Measurements from ENCODE around the gene GPR18.

Gene GPR18

GRCh38 chr13:99268822-99269221 lies 10.6 kb upstream of the GPR18 start:
- Histone ChIP-seq H3K27ac (peak overlapping the region; percentile 43; the same call in 1 of the 2 replicates), H3K9me3 (ENCODE audit: low read depth, low read length) (no peaks in the 10 kb centered on the region), H3K4me3 (no peak overlapping the region), H3K36me3 (ENCODE audit: insufficient read depth, low read length) (peaks cover 7% of the 10 kb centered on the region; the same call in 1 of the 2 replicates), H3K9ac (ENCODE audit: insufficient read length) (no peak overlapping the region)
- no peak for DNase-seq (ENCODE audit: low read depth, low spot score)
- TF ChIP-seq POLR2AphosphoS5 (IDR thresholded peaks at IDR 0.05; ENCODE audit: borderline replicate concordance, low read depth, low read length): no peak
- TF ChIP-seq FOXP2 (optimal IDR thresholded peaks at IDR 0.05; ENCODE audit: control extremely low read depth, extremely low read length, insufficient read depth): no peak
- TF ChIP-seq EZH2 (IDR thresholded peaks at IDR 0.05): no peak

- no peak overlapping the region for H3K9ac ChIP-seq (ENCODE audit: insufficient read length)
- no peak overlapping the region for H3K4me3 ChIP-seq
- H3K9me3 ChIP-seq (ENCODE audit: low read depth, low read length): no peaks in the 10 kb centered on the region
- peaks cover 7% of the 10 kb centered on the region; the same call in 1 of the 2 replicates for H3K36me3 ChIP-seq (ENCODE audit: insufficient read depth, low read length)
- TF ChIP-seq EZH2 (IDR thresholded peaks at IDR 0.05) (no peak), POLR2AphosphoS5 (IDR thresholded peaks at IDR 0.05; ENCODE audit: borderline replicate concordance, low read depth, low read length) (no peak), FOXP2 (optimal IDR thresholded peaks at IDR 0.05; ENCODE audit: control extremely low read depth, extremely low read length, insufficient read depth) (no peak)
- H3K27ac ChIP-seq: no peak overlapping the region
- no peak for DNase-seq (ENCODE audit: low read depth, low spot score)
Observed at GRCh38 chr13:99267927-99268326, 9.7 kb upstream of the GPR18 start.

DNA sequence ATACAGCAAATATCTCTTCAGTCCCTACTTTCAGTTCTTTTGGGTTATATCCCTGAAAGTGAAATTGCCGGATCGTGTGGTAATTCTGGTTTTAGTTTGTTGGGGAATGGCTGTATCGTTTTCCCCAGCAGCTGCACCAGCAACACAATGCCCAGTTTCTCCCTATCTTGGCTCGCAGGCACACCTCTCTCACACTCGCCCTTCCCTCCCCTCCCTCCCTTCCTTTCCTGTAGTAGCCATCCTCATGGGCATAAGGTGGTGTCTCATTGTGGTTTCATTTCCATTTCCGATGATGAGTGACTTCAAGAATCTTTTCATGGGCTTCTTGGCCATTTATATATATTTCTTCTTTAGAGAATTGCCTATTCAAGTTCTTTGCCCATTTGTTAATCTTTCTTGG lies 8.6 kb upstream of the GPR18 start:
- H3K27ac ChIP-seq: no peak overlapping the region
- no peak overlapping the region for H3K9ac ChIP-seq (ENCODE audit: insufficient read length)
- DNase-seq (ENCODE audit: low read depth, low spot score): no peak
- H3K36me3 ChIP-seq (ENCODE audit: insufficient read depth, low read length): no peaks in the 10 kb centered on the region
- TF ChIP-seq EZH2 (IDR thresholded peaks at IDR 0.05): no peak
- no peak for TF ChIP-seq FOXP2 (optimal IDR thresholded peaks at IDR 0.05; ENCODE audit: control extremely low read depth, extremely low read length, insufficient read depth)
- TF ChIP-seq POLR2AphosphoS5 (IDR thresholded peaks at IDR 0.05; ENCODE audit: borderline replicate concordance, low read depth, low read length): no peak
- no peaks in the 10 kb centered on the region for H3K9me3 ChIP-seq (ENCODE audit: low read depth, low read length)
- H3K4me3 ChIP-seq: no peak overlapping the region

- peaks cover 2% of the 10 kb centered on the region; the same call in 1 of the 2 replicates for H3K36me3 ChIP-seq (ENCODE audit: insufficient read depth, low read length)
- TF ChIP-seq FOXP2 (optimal IDR thresholded peaks at IDR 0.05; ENCODE audit: control extremely low read depth, extremely low read length, insufficient read depth) (no peak), POLR2AphosphoS5 (IDR thresholded peaks at IDR 0.05; ENCODE audit: borderline replicate concordance, low read depth, low read length) (no peak), EZH2 (IDR thresholded peaks at IDR 0.05) (no peak)
- H3K4me3 ChIP-seq: no peak overlapping the region
- no peak overlapping the region for H3K9ac ChIP-seq (ENCODE audit: insufficient read length)
- DNase-seq (ENCODE audit: low read depth, low spot score): no peak
- no peak overlapping the region for H3K27ac ChIP-seq
- no peaks in the 10 kb centered on the region for H3K9me3 ChIP-seq (ENCODE audit: low read depth, low read length)
Observed at GRCh38 chr13:99265821-99266426, 7.7 kb upstream of the GPR18 start.

- peak overlapping the region; percentile 29; the same call in 1 of the 2 replicates for H3K27ac ChIP-seq
- TF ChIP-seq FOXP2 (optimal IDR thresholded peaks at IDR 0.05; ENCODE audit: control extremely low read depth, extremely low read length, insufficient read depth) (no peak), POLR2AphosphoS5 (IDR thresholded peaks at IDR 0.05; ENCODE audit: borderline replicate concordance, low read depth, low read length) (no peak), EZH2 (IDR thresholded peaks at IDR 0.05) (no peak)
- DNase-seq (ENCODE audit: low read depth, low spot score): no peak
- H3K4me3 ChIP-seq: no peak overlapping the region
- H3K36me3 ChIP-seq (ENCODE audit: insufficient read depth, low read length): peaks cover 2% of the 10 kb centered on the region; the same call in 1 of the 2 replicates
- H3K9ac ChIP-seq (ENCODE audit: insufficient read length): no peak overlapping the region
- no peaks in the 10 kb centered on the region for H3K9me3 ChIP-seq (ENCODE audit: low read depth, low read length)
Observed at GRCh38 chr13:99265162-99265800, 7.1 kb upstream of the GPR18 start.

- Histone ChIP-seq H3K9me3 (ENCODE audit: low read depth, low read length) (no peaks in the 10 kb centered on the region), H3K36me3 (ENCODE audit: insufficient read depth, low read length) (peaks cover 2% of the 10 kb centered on the region; the same call in 1 of the 2 replicates), H3K4me3 (no peak overlapping the region), H3K27ac (no peak overlapping the region), H3K9ac (ENCODE audit: insufficient read length) (no peak overlapping the region)
- no peak for DNase-seq (ENCODE audit: low read depth, low spot score)
- TF ChIP-seq POLR2AphosphoS5 (IDR thresholded peaks at IDR 0.05; ENCODE audit: borderline replicate concordance, low read depth, low read length) (no peak), FOXP2 (optimal IDR thresholded peaks at IDR 0.05; ENCODE audit: control extremely low read depth, extremely low read length, insufficient read depth) (no peak), EZH2 (IDR thresholded peaks at IDR 0.05) (no peak)
Observed at GRCh38 chr13:99264051-99264450, 5.9 kb upstream of the GPR18 start.

DNA sequence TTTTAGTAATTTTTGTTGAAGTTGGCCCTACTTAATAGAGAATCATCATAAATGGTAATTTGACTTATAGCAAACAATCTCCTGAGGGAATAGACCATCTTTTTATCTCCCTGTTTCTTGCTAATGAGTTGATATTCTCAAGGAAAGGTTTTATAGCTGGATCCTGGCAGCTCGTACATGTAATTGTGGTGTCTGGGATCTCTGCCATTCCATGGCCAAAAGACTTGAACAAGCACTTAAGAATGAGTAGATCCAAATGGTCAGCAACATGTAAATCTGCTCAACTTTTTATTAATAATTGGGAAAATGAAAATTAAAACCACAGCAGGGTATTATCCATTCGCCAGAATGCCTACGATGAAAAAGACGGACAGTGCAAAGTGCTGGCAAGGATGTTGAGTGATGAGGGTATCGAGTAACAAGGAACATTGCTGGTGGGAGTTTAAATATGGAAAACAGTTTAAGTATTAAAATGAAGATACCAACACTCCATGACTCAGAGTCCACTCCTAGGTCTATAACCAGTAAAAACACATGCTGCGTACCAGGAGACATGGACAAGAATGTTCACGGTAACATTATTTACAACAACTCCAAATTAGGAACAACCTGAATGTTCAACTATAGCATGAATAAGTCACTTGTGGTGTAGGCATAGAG lies 5.1 kb upstream of the GPR18 start:
- H3K9me3 ChIP-seq (ENCODE audit: low read depth, low read length): no peaks in the 10 kb centered on the region
- no peak overlapping the region for H3K4me3 ChIP-seq
- no peak overlapping the region for H3K27ac ChIP-seq
- H3K36me3 ChIP-seq (ENCODE audit: insufficient read depth, low read length): peaks cover 2% of the 10 kb centered on the region; the same call in 1 of the 2 replicates
- no peak for TF ChIP-seq FOXP2 (optimal IDR thresholded peaks at IDR 0.05; ENCODE audit: control extremely low read depth, extremely low read length, insufficient read depth)
- TF ChIP-seq POLR2AphosphoS5 (IDR thresholded peaks at IDR 0.05; ENCODE audit: borderline replicate concordance, low read depth, low read length): no peak
- no peak for TF ChIP-seq EZH2 (IDR thresholded peaks at IDR 0.05)
- DNase-seq (ENCODE audit: low read depth, low spot score): no peak
- H3K9ac ChIP-seq (ENCODE audit: insufficient read length): no peak overlapping the region

DNA sequence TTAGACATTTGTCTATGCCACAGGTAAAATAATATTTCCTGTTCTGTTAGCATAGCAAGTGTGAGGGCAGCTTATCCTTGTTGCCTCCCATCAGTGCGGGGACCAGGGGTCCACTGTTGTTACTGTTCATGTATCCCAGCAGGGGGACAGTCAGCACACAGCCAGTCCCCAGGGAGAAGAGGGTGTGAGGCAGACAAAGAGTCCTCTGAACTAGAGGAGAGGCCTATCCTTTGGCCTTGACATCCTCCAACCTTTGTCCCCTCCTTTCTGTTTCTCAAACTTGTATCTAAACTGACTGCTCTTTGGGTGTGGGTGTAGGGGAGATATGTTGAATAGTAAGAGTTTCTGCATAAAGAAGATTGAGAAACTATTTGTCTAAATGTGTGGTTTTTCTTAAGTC lies 2.9 kb upstream of the GPR18 start:
- no peak overlapping the region for H3K27ac ChIP-seq
- no peak overlapping the region for H3K9ac ChIP-seq (ENCODE audit: insufficient read length)
- H3K36me3 ChIP-seq (ENCODE audit: insufficient read depth, low read length): peaks cover 2% of the 10 kb centered on the region; the same call in 1 of the 2 replicates
- H3K9me3 ChIP-seq (ENCODE audit: low read depth, low read length): no peaks in the 10 kb centered on the region
- no peak for DNase-seq (ENCODE audit: low read depth, low spot score)
- TF ChIP-seq POLR2AphosphoS5 (IDR thresholded peaks at IDR 0.05; ENCODE audit: borderline replicate concordance, low read depth, low read length): no peak
- TF ChIP-seq FOXP2 (optimal IDR thresholded peaks at IDR 0.05; ENCODE audit: control extremely low read depth, extremely low read length, insufficient read depth): no peak
- TF ChIP-seq EZH2 (IDR thresholded peaks at IDR 0.05): no peak
- no peak overlapping the region for H3K4me3 ChIP-seq

Data from SK-N-MC (cell line).